Measurements from ENCODE around the gene SH3PXD2B. TPM values are rescaled to one million over a fixed set of nuclear protein-coding genes. Genes with fewer than 3 reads are reported as not detected.

The SH3PXD2B gene
- total RNA-seq, 1 experiment from 2014 or later, result 27.5 TPM

GRCh38 chr5:172334641-172335040 is 119.7 kb downstream of the SH3PXD2B start:
- BruUV-seq (replicated peaks), result no TSS peak
- Histone ChIP-seq H4K20me1 (ENCODE audit: insufficient read depth) (no peaks in the 10 kb centered on the region), H3K9me2 (ENCODE audit: insufficient read depth) (no peaks in the 10 kb centered on the region), H3K4me2 (ENCODE audit: low read length) (no peak overlapping the region), H3K27ac (ENCODE audit: low read depth, low read length) (no peak overlapping the region), H3K9me3 (ENCODE audit: control insufficient read depth in 1 of 2, insufficient read depth in 1 of 2, low read depth in 1 of 2, low read length in 2 of 2) (no peaks in the 10 kb centered on the region), H3K9ac (ENCODE audit: low read length) (no peak overlapping the region), H2AFZ (ENCODE audit: low read depth, low read length, poor library complexity, severe bottlenecking) (no peak overlapping the region), H3K4me3 (replicated peaks in 1 of 2; ENCODE audit: low read depth in 1 of 2, low read length in 2 of 2) (no peak overlapping the region), H3K4me1 (ENCODE audit: control insufficient read depth in 1 of 2, insufficient read depth in 2 of 2, low read length in 2 of 2) (no peaks in the 10 kb centered on the region), H3K36me3 (ENCODE audit: control insufficient read depth in 1 of 2, insufficient read depth in 2 of 2, low read length in 2 of 2) (no peaks in the 10 kb centered on the region), H3K27me3 (ENCODE audit: insufficient read depth, low read length) (no peaks in the 10 kb centered on the region), H3K79me2 (ENCODE audit: insufficient read depth, low read length) (no peaks in the 10 kb centered on the region)
- ChIA-PET RAD21 (ENCODE audit: low non-redundant PET in 1 of 2, low total read pairs in 2 of 2, uncharacterized antibody in 2 of 2, unreplicated experiment in 2 of 2) (no interaction called here), POLR2A (no interaction called here), CTCF (no interaction called here)
- intact Hi-C loops (cut with micrococcal nuclease), result no loop called here
- DNase-seq (ENCODE audit: low read depth, low spot score) (no peak), ATAC-seq (no peak)
- TF ChIP-seq YY1 (IDR thresholded peaks at IDR 0.05; ENCODE audit: extremely low read depth, insufficient replicate concordance, low read depth, low read length), result no peak
- no peak for TF ChIP-seq POLR2AphosphoS5 (IDR thresholded peaks at IDR 0.05; ENCODE audit: low read depth, low read length)
- no peak for TF ChIP-seq SRF (IDR thresholded peaks at IDR 0.05; ENCODE audit: low read depth)
- TF ChIP-seq EZH2phosphoT487 (IDR thresholded peaks at IDR 0.05; ENCODE audit: borderline replicate concordance), result no peak
- no peak for TF ChIP-seq SIN3A (IDR thresholded peaks at IDR 0.05; ENCODE audit: low read depth)
- TF ChIP-seq ZNF274 (IDR thresholded peaks at IDR 0.05; ENCODE audit: low read depth, low read length), result no peak
- TF ChIP-seq JUND (IDR thresholded peaks at IDR 0.05), result no peak
- TF ChIP-seq, protein P1, sequence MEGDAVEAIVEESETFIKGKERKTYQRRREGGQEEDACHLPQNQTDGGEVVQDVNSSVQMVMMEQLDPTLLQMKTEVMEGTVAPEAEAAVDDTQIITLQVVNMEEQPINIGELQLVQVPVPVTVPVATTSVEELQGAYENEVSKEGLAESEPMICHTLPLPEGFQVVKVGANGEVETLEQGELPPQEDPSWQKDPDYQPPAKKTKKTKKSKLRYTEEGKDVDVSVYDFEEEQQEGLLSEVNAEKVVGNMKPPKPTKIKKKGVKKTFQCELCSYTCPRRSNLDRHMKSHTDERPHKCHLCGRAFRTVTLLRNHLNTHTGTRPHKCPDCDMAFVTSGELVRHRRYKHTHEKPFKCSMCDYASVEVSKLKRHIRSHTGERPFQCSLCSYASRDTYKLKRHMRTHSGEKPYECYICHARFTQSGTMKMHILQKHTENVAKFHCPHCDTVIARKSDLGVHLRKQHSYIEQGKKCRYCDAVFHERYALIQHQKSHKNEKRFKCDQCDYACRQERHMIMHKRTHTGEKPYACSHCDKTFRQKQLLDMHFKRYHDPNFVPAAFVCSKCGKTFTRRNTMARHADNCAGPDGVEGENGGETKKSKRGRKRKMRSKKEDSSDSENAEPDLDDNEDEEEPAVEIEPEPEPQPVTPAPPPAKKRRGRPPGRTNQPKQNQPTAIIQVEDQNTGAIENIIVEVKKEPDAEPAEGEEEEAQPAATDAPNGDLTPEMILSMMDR (IDR thresholded peaks at IDR 0.05 in 2 of 3, conservative IDR thresholded peaks at IDR 0.05 in 1 of 3; ENCODE audit: borderline replicate concordance in 1 of 3, insufficient read depth in 1 of 3, low read depth in 2 of 3, low read length in 2 of 3), result no peak
- TF ChIP-seq, protein P2, sequence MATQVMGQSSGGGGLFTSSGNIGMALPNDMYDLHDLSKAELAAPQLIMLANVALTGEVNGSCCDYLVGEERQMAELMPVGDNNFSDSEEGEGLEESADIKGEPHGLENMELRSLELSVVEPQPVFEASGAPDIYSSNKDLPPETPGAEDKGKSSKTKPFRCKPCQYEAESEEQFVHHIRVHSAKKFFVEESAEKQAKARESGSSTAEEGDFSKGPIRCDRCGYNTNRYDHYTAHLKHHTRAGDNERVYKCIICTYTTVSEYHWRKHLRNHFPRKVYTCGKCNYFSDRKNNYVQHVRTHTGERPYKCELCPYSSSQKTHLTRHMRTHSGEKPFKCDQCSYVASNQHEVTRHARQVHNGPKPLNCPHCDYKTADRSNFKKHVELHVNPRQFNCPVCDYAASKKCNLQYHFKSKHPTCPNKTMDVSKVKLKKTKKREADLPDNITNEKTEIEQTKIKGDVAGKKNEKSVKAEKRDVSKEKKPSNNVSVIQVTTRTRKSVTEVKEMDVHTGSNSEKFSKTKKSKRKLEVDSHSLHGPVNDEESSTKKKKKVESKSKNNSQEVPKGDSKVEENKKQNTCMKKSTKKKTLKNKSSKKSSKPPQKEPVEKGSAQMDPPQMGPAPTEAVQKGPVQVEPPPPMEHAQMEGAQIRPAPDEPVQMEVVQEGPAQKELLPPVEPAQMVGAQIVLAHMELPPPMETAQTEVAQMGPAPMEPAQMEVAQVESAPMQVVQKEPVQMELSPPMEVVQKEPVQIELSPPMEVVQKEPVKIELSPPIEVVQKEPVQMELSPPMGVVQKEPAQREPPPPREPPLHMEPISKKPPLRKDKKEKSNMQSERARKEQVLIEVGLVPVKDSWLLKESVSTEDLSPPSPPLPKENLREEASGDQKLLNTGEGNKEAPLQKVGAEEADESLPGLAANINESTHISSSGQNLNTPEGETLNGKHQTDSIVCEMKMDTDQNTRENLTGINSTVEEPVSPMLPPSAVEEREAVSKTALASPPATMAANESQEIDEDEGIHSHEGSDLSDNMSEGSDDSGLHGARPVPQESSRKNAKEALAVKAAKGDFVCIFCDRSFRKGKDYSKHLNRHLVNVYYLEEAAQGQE (IDR thresholded peaks at IDR 0.05; ENCODE audit: low read depth), result no peak
- TF ChIP-seq CEBPB (IDR thresholded peaks at IDR 0.05; ENCODE audit: low read depth), result no peak
- no peak for TF ChIP-seq ELF1 (IDR thresholded peaks at IDR 0.05; ENCODE audit: borderline replicate concordance, low read depth)
- TF ChIP-seq, protein P3, sequence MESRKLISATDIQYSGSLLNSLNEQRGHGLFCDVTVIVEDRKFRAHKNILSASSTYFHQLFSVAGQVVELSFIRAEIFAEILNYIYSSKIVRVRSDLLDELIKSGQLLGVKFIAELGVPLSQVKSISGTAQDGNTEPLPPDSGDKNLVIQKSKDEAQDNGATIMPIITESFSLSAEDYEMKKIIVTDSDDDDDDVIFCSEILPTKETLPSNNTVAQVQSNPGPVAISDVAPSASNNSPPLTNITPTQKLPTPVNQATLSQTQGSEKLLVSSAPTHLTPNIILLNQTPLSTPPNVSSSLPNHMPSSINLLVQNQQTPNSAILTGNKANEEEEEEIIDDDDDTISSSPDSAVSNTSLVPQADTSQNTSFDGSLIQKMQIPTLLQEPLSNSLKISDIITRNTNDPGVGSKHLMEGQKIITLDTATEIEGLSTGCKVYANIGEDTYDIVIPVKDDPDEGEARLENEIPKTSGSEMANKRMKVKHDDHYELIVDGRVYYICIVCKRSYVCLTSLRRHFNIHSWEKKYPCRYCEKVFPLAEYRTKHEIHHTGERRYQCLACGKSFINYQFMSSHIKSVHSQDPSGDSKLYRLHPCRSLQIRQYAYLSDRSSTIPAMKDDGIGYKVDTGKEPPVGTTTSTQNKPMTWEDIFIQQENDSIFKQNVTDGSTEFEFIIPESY (IDR thresholded peaks at IDR 0.05; ENCODE audit: extremely low read depth, insufficient replicate concordance, low read length), result no peak
- TF ChIP-seq EZH2 (IDR thresholded peaks at IDR 0.05), result no peak

All from HCT116 (cell line).